IPS-15b (cell line): Measurements from ENCODE around the gene CERS6.

Experiments used
- H3K27me3 ChIP-seq: one replicate; pipeline ENCODE4 v1.6.1; 2013; ENCODE audit warnings: low read length; ENCODE audit not compliant: control insufficient read depth, insufficient read depth
- H3K36me3 ChIP-seq: one replicate; pipeline ENCODE4 v1.6.1; 2013; ENCODE audit warnings: low read length; ENCODE audit not compliant: control insufficient read depth, insufficient read depth
- H3K4me1 ChIP-seq: one replicate; pipeline ENCODE4 v1.6.1; 2013; ENCODE audit warnings: mild to moderate bottlenecking, low read length; ENCODE audit not compliant: control insufficient read depth, insufficient read depth
- H3K4me3 ChIP-seq: one replicate; pipeline ENCODE4 v1.5.1; 2013; ENCODE audit warnings: low read depth, low read length
- H3K9ac ChIP-seq: one replicate; pipeline ENCODE4 v1.6.1; 2013; ENCODE audit warnings: low read depth, mild to moderate bottlenecking, low read length
- H3K9me3 ChIP-seq: one replicate; pipeline ENCODE4 v1.6.1; 2013; ENCODE audit warnings: mild to moderate bottlenecking, low read length; ENCODE audit not compliant: control insufficient read depth, insufficient read depth

CERS6 gene

GRCh38 chr2:168713325-168713724, 257.3 kb downstream of the CERS6 start:
- Histone ChIP-seq H3K36me3 (no peaks in the 10 kb centered on the region), H3K9me3 (no peaks in the 10 kb centered on the region), H3K9ac (no peak overlapping the region), H3K4me1 (no peaks in the 10 kb centered on the region), H3K27me3 (no peaks in the 10 kb centered on the region), H3K4me3 (no peak overlapping the region)

GRCh38 chr2:168715849-168716248, 259.8 kb downstream of the CERS6 start:
- Histone ChIP-seq H3K36me3 (no peaks in the 10 kb centered on the region), H3K9me3 (no peaks in the 10 kb centered on the region), H3K27me3 (no peaks in the 10 kb centered on the region), H3K4me3 (no peak overlapping the region), H3K9ac (no peak overlapping the region), H3K4me1 (no peaks in the 10 kb centered on the region)

DNA sequence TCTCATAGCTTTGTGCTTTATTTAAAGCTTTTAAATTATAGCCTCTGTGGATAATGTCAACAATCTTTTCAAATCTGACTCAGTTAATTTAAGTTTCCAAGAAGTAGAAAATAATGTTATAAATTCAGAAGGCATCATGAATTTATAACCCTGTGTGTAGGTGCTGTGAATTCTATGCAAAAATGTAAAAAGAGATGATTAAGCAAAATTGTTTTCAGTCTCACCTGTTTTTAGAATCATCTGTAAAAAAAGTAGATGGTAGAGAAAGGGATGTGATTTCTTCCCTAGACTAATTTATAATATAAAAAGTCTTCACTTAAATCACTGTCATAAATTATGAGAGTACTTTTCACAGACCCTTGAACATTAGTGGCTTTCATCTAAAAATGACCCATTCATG, 260.8 kb downstream of the CERS6 start:
- Histone ChIP-seq H3K4me1 (no peaks in the 10 kb centered on the region), H3K27me3 (no peaks in the 10 kb centered on the region), H3K9ac (no peak overlapping the region), H3K9me3 (no peaks in the 10 kb centered on the region), H3K4me3 (no peak overlapping the region), H3K36me3 (no peaks in the 10 kb centered on the region)

DNA sequence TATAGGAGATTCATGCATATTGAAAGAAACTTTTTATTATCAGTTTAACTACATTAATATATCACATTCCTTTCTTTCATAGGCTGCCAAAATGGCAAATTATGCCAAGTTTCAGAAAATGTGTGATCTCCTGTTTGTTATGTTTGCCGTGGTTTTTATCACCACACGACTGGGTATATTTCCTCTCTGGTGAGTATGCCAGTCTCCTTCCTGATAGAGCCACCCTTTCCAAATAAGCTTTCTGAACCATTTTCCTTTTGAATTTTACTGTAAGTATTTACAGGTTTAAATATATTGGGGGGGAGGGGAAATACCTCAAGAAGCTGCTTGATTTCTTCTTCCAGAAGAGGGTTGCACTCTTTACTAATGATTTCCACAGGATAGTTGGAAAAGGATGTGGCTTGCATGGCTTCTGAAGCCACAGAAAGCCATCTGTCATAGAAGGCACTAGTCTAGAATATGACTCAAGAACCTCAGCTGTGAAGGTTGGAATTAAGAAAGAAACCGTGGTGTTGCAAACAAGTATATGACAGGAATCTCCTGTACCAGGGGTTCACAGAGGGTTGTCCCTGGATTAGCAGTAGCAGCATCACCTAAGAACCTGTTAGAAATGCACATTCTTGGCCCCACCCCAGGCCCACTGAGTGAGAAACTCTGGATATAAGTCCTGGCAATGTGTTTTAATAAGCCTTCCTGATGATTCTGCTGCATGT, 261.9 kb downstream of the CERS6 start:
- Histone ChIP-seq H3K36me3 (no peaks in the 10 kb centered on the region), H3K4me3 (no peak overlapping the region), H3K27me3 (no peaks in the 10 kb centered on the region), H3K4me1 (no peaks in the 10 kb centered on the region), H3K9me3 (no peaks in the 10 kb centered on the region), H3K9ac (no peak overlapping the region)

DNA sequence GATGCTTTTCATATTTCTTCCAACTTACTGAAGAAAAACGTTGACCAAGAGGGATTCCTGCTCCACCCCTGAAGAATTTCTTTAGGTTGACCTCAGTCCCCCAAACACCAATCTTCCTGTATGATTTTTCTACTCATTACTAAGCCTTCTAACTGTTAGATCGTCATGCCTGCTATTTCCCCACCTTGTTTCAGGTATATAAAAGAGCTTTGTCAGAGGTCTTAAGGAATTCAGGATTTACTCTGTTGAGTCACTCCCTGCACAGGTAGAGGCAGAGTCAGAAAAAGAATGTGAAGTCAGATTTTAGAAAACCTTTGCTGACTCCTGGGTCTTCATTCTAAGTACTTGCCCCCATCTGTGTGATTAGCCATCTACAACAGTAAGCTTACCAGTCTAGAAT, 262.6 kb downstream of the CERS6 start:
- no peaks in the 10 kb centered on the region for H3K4me1 ChIP-seq
- no peaks in the 10 kb centered on the region for H3K36me3 ChIP-seq
- no peaks in the 10 kb centered on the region for H3K9me3 ChIP-seq
- no peak overlapping the region for H3K9ac ChIP-seq
- no peak overlapping the region for H3K4me3 ChIP-seq
- H3K27me3 ChIP-seq: no peaks in the 10 kb centered on the region

DNA sequence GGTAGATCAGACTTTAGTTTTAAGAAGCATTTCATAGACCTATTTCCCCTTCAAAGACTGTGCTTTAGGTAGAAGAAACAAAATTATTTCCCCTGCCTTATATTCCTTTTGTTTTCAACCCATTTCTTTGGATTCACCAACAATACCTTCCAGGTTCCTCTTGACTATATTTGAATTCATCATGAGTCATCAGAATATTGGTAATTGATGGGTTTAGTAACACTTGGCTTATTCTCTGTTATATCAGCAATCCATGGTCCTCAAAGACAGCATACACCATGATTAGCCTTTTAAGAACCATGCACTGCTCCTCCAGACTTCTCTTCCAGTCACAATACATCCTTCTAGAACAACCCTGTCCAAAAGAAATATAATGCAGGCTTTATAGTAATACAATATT, 263.4 kb downstream of the CERS6 start:
- Histone ChIP-seq H3K4me1 (no peaks in the 10 kb centered on the region), H3K9me3 (no peaks in the 10 kb centered on the region), H3K4me3 (no peak overlapping the region), H3K27me3 (no peaks in the 10 kb centered on the region), H3K9ac (no peak overlapping the region), H3K36me3 (no peaks in the 10 kb centered on the region)

GRCh38 chr2:168722592-168722991, 266.5 kb downstream of the CERS6 start:
- Histone ChIP-seq H3K36me3 (no peaks in the 10 kb centered on the region), H3K9me3 (no peaks in the 10 kb centered on the region), H3K4me1 (no peaks in the 10 kb centered on the region), H3K9ac (no peak overlapping the region), H3K27me3 (no peaks in the 10 kb centered on the region), H3K4me3 (no peak overlapping the region)

GRCh38 chr2:168723275-168723899, 267.3 kb downstream of the CERS6 start:
- H3K27me3 ChIP-seq: no peaks in the 10 kb centered on the region
- no peak overlapping the region for H3K9ac ChIP-seq
- no peaks in the 10 kb centered on the region for H3K36me3 ChIP-seq
- no peak overlapping the region for H3K4me3 ChIP-seq
- no peaks in the 10 kb centered on the region for H3K9me3 ChIP-seq
- no peaks in the 10 kb centered on the region for H3K4me1 ChIP-seq

DNA sequence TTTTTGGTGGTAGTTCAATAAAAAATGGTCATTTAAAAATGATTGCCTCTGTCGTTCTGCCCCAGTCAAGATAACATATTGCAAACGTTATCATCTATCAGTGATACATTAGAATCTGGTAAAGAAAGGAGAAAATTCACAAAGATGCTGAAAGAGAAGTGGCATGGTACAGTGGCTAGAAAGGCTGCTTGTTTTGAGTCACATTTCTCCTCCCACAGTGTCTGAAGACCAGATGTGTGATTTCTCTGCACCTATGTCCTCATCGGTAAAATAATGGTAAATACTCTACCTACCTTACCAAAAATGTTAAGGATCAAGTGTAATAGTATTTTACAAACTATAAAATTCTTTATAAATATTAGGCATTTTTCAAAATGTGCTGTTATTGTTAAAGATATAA, 270.3 kb downstream of the CERS6 start:
- Histone ChIP-seq H3K27me3 (no peaks in the 10 kb centered on the region), H3K4me1 (peaks cover 10% of the 10 kb centered on the region), H3K9ac (no peak overlapping the region), H3K36me3 (no peaks in the 10 kb centered on the region), H3K9me3 (no peaks in the 10 kb centered on the region), H3K4me3 (no peak overlapping the region)

- Histone ChIP-seq H3K4me3 (no peak overlapping the region), H3K27me3 (no peaks in the 10 kb centered on the region), H3K4me1 (peaks cover 16% of the 10 kb centered on the region), H3K36me3 (no peaks in the 10 kb centered on the region), H3K9me3 (no peaks in the 10 kb centered on the region), H3K9ac (no peak overlapping the region)
Measured at GRCh38 chr2:168727904-168728470, 271.9 kb downstream of the CERS6 start.

- Histone ChIP-seq H3K4me1 (peaks cover 16% of the 10 kb centered on the region), H3K9ac (no peak overlapping the region), H3K27me3 (no peaks in the 10 kb centered on the region), H3K4me3 (no peak overlapping the region), H3K9me3 (no peaks in the 10 kb centered on the region), H3K36me3 (no peaks in the 10 kb centered on the region)
Measured at GRCh38 chr2:168729455-168729854, 273.4 kb downstream of the CERS6 start.

- H3K36me3 ChIP-seq: no peaks in the 10 kb centered on the region
- H3K9me3 ChIP-seq: no peaks in the 10 kb centered on the region
- no peak overlapping the region for H3K4me3 ChIP-seq
- H3K27me3 ChIP-seq: no peaks in the 10 kb centered on the region
- no peak overlapping the region for H3K9ac ChIP-seq
- H3K4me1 ChIP-seq: peaks cover 16% of the 10 kb centered on the region
Measured at GRCh38 chr2:168730344-168730743, 274.3 kb downstream of the CERS6 start.
